ENCODE data around the gene PGAP6. TPM values are rescaled to one million over a fixed set of nuclear protein-coding genes. Genes with fewer than 3 reads are reported as not detected.

Gene PGAP6
- total and polyA plus RNA-seq, 2 of the 13 experiments (the other 11 are each of a cell fraction or from before 2014, with no cell fraction given) = 52.7 to 136 TPM

DNA sequence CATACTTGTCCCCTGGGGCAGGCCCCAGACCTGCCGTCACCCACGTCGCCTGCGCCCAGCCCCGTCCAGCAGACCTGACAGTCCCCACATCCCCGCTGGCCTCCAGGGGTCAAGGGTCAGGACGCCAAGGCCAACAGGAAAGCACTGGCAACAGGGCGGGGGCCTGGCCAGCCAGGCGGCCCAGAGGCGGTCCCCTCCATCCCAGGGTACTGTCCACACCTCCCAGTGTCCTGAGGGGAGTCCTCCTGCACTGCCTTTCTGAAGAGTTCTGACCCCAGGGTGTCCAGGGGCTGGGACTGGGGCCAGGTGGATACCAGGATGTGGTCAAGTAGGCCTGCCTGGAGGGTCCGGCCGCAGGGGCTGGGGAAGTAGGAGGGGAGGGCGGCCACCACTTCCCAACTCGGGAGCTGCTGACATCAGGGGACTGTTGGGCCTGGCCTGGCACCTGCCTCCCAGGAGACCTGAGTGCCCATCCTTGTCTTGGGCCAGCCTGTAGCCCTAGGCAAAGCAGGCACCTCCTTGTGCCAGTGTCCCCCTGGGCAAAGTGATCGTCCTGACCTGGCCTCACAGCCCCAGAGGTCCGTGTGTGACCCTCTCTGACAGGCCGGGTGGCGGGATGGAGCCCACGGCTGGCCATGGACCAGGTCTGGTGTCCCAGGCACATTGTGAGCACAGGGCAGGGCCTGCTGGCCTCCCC is 22.6 kb downstream of the PGAP6 start:
- no peaks in the 10 kb centered on the region for H4K20me1 ChIP-seq (ENCODE audit: insufficient read depth, low read length)
- no peaks in the 10 kb centered on the region for H3K79me2 ChIP-seq (ENCODE audit: insufficient read depth, low read length)
- ChIA-PET CTCF (ENCODE audit: low intra/inter-chr PET ratio, low total read pairs) (no interaction called here), POLR2A (no interaction called here)
- DNase-seq (ENCODE audit: low spot score) = peak; percentile 67
- peaks cover 90% of the 10 kb centered on the region for H3K4me1 ChIP-seq (ENCODE audit: insufficient read depth, low read length)
- in situ Hi-C loops (cut with HindIII; ENCODE audit: extremely low pct_ligation_motif_present, low pct_unique_long_range_greater_than_20kb) (no loop called here), intact Hi-C loops (cut with micrococcal nuclease; ENCODE audit: unreplicated experiment) (no loop called here)
- H2AFZ ChIP-seq (ENCODE audit: low read length) = no peak overlapping the region
- H3K9me3 ChIP-seq (ENCODE audit: low read length) = no peaks in the 10 kb centered on the region
- peak overlapping the region in 1 of 3 experiments; percentile 52; a peak in 1 of 6 replicates for H3K4me3 ChIP-seq (replicated peaks in 1 of 3; ENCODE audit: insufficient read depth in 1 of 3, low read depth in 2 of 3, low read length in 3 of 3)
- H3K27me3 ChIP-seq (ENCODE audit: control insufficient read depth in 1 of 2, insufficient read depth in 2 of 2, low read length in 2 of 2) = peaks cover 1 to 10% of the 10 kb centered on the region in 2 experiments; a peak in 4 of 5 replicates
- peak; percentile 42 for ATAC-seq
- BruUV-seq (replicated peaks) = no TSS peak
- H3K4me2 ChIP-seq (ENCODE audit: low read depth, low read length) = peak overlapping the region; percentile 61
- peak overlapping the region; percentile 62 for H3K27ac ChIP-seq (ENCODE audit: extremely low read length, insufficient read depth, low read length)
- WGBS (ENCODE audit: low lambda C conversion rate) = 14% methylated on average over 8 of the region's 19 CpGs
- peak; percentile 66 for FAIRE-seq
- no peaks in the 10 kb centered on the region for H3K36me3 ChIP-seq (replicated peaks in 1 of 2; ENCODE audit: control insufficient read depth in 1 of 2, insufficient read depth in 2 of 2, low read length in 2 of 2)
- H3K9ac ChIP-seq (ENCODE audit: insufficient read depth, low read depth, low read length) = peak overlapping the region; percentile 20; the same call in 1 of the 2 replicates
- TF ChIP-seq NONO (IDR thresholded peaks at IDR 0.05) = no peak
- TF ChIP-seq NONO (CRISPR knock-in tag; conservative IDR thresholded peaks at IDR 0.05) = peak; percentile 87
- 0 out of 2 replicates have a peak, but pooled peaks have one; percentile 6 for TF ChIP-seq ZNF431 (CRISPR knock-in tag; IDR thresholded peaks at IDR 0.05; ENCODE audit: borderline replicate concordance, low read depth)
- 0 out of 2 replicates have a peak, but pooled peaks have one; percentile 24 for TF ChIP-seq SOX5 (CRISPR knock-in tag; IDR thresholded peaks at IDR 0.05; ENCODE audit: borderline replicate concordance)
- TF ChIP-seq MIER3 (CRISPR knock-in tag; IDR thresholded peaks at IDR 0.05; ENCODE audit: borderline replicate concordance) = peak; percentile 70; the same call in 1 of the 2 replicates
- TF ChIP-seq ZNF616 (CRISPR knock-in tag; IDR thresholded peaks at IDR 0.05; ENCODE audit: low read depth) = no peak
- TF ChIP-seq NFE2 (CRISPR knock-in tag; IDR thresholded peaks at IDR 0.05) = no peak
- TF ChIP-seq, protein P1, sequence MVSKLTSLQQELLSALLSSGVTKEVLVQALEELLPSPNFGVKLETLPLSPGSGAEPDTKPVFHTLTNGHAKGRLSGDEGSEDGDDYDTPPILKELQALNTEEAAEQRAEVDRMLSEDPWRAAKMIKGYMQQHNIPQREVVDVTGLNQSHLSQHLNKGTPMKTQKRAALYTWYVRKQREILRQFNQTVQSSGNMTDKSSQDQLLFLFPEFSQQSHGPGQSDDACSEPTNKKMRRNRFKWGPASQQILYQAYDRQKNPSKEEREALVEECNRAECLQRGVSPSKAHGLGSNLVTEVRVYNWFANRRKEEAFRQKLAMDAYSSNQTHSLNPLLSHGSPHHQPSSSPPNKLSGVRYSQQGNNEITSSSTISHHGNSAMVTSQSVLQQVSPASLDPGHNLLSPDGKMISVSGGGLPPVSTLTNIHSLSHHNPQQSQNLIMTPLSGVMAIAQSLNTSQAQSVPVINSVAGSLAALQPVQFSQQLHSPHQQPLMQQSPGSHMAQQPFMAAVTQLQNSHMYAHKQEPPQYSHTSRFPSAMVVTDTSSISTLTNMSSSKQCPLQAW (CRISPR knock-in tag; IDR thresholded peaks at IDR 0.05) = peak; percentile 85
- TF ChIP-seq PITX1 (CRISPR knock-in tag; IDR thresholded peaks at IDR 0.05) = 0 out of 2 replicates have a peak, but pooled peaks have one; percentile 40
- no peak for TF ChIP-seq JUNB (CRISPR knock-in tag; IDR thresholded peaks at IDR 0.05; ENCODE audit: borderline replicate concordance)
- TF ChIP-seq XRCC5 (optimal IDR thresholded peaks at IDR 0.05; ENCODE audit: low read length) = peak; percentile 11
- TF ChIP-seq, protein P2, sequence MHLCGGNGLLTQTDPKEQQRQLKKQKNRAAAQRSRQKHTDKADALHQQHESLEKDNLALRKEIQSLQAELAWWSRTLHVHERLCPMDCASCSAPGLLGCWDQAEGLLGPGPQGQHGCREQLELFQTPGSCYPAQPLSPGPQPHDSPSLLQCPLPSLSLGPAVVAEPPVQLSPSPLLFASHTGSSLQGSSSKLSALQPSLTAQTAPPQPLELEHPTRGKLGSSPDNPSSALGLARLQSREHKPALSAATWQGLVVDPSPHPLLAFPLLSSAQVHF (CRISPR knock-in tag; IDR thresholded peaks at IDR 0.05) = no peak
- TF ChIP-seq ZC3H13 (CRISPR knock-in tag; IDR thresholded peaks at IDR 0.05) = peak; percentile 62; the same call in 1 of the 2 replicates
- no peak for TF ChIP-seq CC2D1A (CRISPR knock-in tag; IDR thresholded peaks at IDR 0.05)
- no peak for TF ChIP-seq HOXA7 (CRISPR knock-in tag; IDR thresholded peaks at IDR 0.05)
- TF ChIP-seq BCL6 (CRISPR knock-in tag; IDR thresholded peaks at IDR 0.05) = peak; percentile 54
- TF ChIP-seq ZNF430 (CRISPR knock-in tag; IDR thresholded peaks at IDR 0.05) = peak; percentile 88
- TF ChIP-seq HOXA5 (CRISPR knock-in tag; IDR thresholded peaks at IDR 0.05) = no peak
- TF ChIP-seq, protein P3, sequence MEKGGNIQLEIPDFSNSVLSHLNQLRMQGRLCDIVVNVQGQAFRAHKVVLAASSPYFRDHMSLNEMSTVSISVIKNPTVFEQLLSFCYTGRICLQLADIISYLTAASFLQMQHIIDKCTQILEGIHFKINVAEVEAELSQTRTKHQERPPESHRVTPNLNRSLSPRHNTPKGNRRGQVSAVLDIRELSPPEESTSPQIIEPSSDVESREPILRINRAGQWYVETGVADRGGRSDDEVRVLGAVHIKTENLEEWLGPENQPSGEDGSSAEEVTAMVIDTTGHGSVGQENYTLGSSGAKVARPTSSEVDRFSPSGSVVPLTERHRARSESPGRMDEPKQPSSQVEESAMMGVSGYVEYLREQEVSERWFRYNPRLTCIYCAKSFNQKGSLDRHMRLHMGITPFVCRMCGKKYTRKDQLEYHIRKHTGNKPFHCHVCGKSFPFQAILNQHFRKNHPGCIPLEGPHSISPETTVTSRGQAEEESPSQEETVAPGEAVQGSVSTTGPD (CRISPR knock-in tag; IDR thresholded peaks at IDR 0.05) = peak; percentile 77
- TF ChIP-seq AGO1 (IDR thresholded peaks at IDR 0.05; ENCODE audit: low read depth, low read length, poor library complexity, severe bottlenecking) = no peak
- TF ChIP-seq TBL1XR1 (IDR thresholded peaks at IDR 0.05; ENCODE audit: borderline replicate concordance, low read length, partially characterized antibody) = no peak
- no peak; the same call in 1 of the 2 replicates for TF ChIP-seq ZNF747 (CRISPR knock-in tag; IDR thresholded peaks at IDR 0.05; ENCODE audit: borderline replicate concordance)
